PFSK-1 (cell line): ENCODE data around the gene FBXO21.

Experiments used
- FOXP2 ChIP-seq: optimal IDR thresholded peaks from 2 replicates; pipeline ENCODE3; 2011; ENCODE audit warnings: borderline replicate concordance, control low read depth, inconsistent platforms; ENCODE audit not compliant: insufficient read depth; ENCODE audit errors: extremely low read length, extremely low read depth
- POLR2AphosphoS5 ChIP-seq: IDR thresholded peaks from 2 replicates; pipeline ENCODE4 v1.6.1; 2012; ENCODE audit warnings: low read depth, mild to moderate bottlenecking, control low read depth, low read length, moderate library complexity
- REST ChIP-seq, 2 experiments: IDR thresholded peaks; 2 replicates each; pipeline versions ENCODE4 v1.6.1 to v1.8.0; 2011 to 2012; ENCODE audit warnings: low read depth in 2 of 2, low read length in 2 of 2, control low read depth in 1 of 2, inconsistent platforms in 1 of 2, mild to moderate bottlenecking in 1 of 2, moderate library complexity in 1 of 2; ENCODE audit not compliant: insufficient read depth in 1 of 2
- SIN3A ChIP-seq: IDR thresholded peaks from 2 replicates; pipeline ENCODE4 v1.6.1; 2012; ENCODE audit warnings: mild to moderate bottlenecking, low read length, moderate library complexity, borderline replicate concordance; ENCODE audit not compliant: insufficient read depth
- TAF1 ChIP-seq: IDR thresholded peaks from 2 replicates; pipeline ENCODE4 v1.6.1; 2012; ENCODE audit warnings: low read length, control low read depth, borderline replicate concordance; ENCODE audit not compliant: insufficient read depth

The FBXO21 gene

GRCh38 chr12:117134721-117135120, 55.5 kb downstream of the FBXO21 start:
- TF ChIP-seq REST (IDR thresholded peaks at IDR 0.05; ENCODE audit: insufficient read depth in 1 of 2, low read depth in 2 of 2, low read length in 2 of 2) (no peak), FOXP2 (no peak), POLR2AphosphoS5 (no peak), TAF1 (no peak), SIN3A (no peak)

GRCh38 chr12:117134059-117134458, 56.2 kb downstream of the FBXO21 start:
- no peak for TF ChIP-seq TAF1
- TF ChIP-seq POLR2AphosphoS5, result no peak
- TF ChIP-seq FOXP2, result no peak
- TF ChIP-seq REST (IDR thresholded peaks at IDR 0.05; ENCODE audit: insufficient read depth in 1 of 2, low read depth in 2 of 2, low read length in 2 of 2), result no peak
- TF ChIP-seq SIN3A, result no peak

GRCh38 chr12:117130801-117131200, 59.5 kb downstream of the FBXO21 start:
- TF ChIP-seq TAF1 (no peak), SIN3A (no peak), POLR2AphosphoS5 (no peak), FOXP2 (no peak), REST (IDR thresholded peaks at IDR 0.05; ENCODE audit: insufficient read depth in 1 of 2, low read depth in 2 of 2, low read length in 2 of 2) (no peak)

GRCh38 chr12:117129391-117129790, 60.9 kb downstream of the FBXO21 start:
- TF ChIP-seq TAF1 (no peak), FOXP2 (no peak), SIN3A (no peak), POLR2AphosphoS5 (no peak), REST (IDR thresholded peaks at IDR 0.05; ENCODE audit: insufficient read depth in 1 of 2, low read depth in 2 of 2, low read length in 2 of 2) (no peak)
